Measurements from ENCODE around the gene RASA2. TPM values are rescaled to one million over a fixed set of nuclear protein-coding genes. Genes with fewer than 3 reads are reported as not detected.

The RASA2 gene
- polyA plus RNA-seq, 1 of the 3 experiments (the other 2 are of a cell fraction) = 2.4 TPM

DNA sequence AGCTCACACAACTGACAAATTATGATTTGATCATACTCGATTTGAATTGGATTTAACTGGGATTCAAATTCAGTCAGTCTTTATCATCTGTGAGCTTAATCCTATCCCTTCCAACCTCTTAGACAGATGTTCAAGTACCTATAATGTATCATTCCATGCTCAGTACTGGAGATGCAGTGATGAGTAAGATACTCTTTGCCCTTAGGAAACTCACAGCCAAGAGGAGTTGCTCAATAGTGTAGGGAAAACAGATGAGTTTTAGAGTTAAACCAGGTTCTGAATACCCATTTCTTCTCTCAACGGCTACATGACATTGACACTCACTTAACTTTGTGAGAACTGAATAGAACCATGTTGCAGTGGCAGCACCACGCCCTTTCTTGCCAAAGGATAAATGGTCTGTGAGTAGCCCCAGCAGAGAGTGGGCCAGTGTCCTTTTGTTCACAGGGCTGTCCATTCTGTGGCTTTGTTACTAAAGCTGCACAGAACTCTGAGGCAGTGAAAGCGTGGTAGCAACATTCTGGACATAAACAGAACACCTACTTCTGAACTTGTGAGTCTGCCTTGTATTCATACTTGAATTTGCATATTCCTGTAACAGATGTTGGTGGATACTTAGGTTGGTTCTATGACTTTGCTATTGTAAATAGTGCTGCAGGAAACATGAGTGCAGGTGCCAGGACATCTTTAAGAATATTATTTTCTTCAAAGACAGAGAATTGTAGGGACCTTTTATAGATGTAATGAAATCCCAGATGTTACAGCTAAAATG is 91.6 kb downstream of the RASA2 start:
- DNase-seq = no peak
- TF ChIP-seq, protein P1, sequence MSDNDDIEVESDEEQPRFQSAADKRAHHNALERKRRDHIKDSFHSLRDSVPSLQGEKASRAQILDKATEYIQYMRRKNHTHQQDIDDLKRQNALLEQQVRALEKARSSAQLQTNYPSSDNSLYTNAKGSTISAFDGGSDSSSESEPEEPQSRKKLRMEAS (IDR thresholded peaks at IDR 0.05; ENCODE audit: low read depth) = no peak
- TF ChIP-seq, protein P2, sequence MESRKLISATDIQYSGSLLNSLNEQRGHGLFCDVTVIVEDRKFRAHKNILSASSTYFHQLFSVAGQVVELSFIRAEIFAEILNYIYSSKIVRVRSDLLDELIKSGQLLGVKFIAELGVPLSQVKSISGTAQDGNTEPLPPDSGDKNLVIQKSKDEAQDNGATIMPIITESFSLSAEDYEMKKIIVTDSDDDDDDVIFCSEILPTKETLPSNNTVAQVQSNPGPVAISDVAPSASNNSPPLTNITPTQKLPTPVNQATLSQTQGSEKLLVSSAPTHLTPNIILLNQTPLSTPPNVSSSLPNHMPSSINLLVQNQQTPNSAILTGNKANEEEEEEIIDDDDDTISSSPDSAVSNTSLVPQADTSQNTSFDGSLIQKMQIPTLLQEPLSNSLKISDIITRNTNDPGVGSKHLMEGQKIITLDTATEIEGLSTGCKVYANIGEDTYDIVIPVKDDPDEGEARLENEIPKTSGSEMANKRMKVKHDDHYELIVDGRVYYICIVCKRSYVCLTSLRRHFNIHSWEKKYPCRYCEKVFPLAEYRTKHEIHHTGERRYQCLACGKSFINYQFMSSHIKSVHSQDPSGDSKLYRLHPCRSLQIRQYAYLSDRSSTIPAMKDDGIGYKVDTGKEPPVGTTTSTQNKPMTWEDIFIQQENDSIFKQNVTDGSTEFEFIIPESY (IDR thresholded peaks at IDR 0.05; ENCODE audit: borderline replicate concordance, low read depth) = no peak
- TF ChIP-seq, protein P3, sequence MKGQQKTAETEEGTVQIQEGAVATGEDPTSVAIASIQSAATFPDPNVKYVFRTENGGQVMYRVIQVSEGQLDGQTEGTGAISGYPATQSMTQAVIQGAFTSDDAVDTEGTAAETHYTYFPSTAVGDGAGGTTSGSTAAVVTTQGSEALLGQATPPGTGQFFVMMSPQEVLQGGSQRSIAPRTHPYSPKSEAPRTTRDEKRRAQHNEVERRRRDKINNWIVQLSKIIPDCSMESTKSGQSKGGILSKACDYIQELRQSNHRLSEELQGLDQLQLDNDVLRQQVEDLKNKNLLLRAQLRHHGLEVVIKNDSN (IDR thresholded peaks at IDR 0.05; ENCODE audit: borderline replicate concordance, low read depth) = no peak
- TF ChIP-seq YY1 (IDR thresholded peaks at IDR 0.05; ENCODE audit: low read depth) (no peak), TAF1 (IDR thresholded peaks at IDR 0.05; ENCODE audit: borderline replicate concordance, low read depth, low read length) (no peak), RXRA (IDR thresholded peaks at IDR 0.05; ENCODE audit: borderline replicate concordance, low read depth) (no peak), EZH2phosphoT487 (IDR thresholded peaks at IDR 0.05; ENCODE audit: borderline replicate concordance, low read depth) (no peak), MXI1 (IDR thresholded peaks at IDR 0.05; ENCODE audit: low read depth, low read length) (no peak), RFX5 (IDR thresholded peaks at IDR 0.05; ENCODE audit: low read length) (no peak), NRF1 (IDR thresholded peaks at IDR 0.05; ENCODE audit: low read depth, low read length) (no peak)
- TF ChIP-seq, protein P4, sequence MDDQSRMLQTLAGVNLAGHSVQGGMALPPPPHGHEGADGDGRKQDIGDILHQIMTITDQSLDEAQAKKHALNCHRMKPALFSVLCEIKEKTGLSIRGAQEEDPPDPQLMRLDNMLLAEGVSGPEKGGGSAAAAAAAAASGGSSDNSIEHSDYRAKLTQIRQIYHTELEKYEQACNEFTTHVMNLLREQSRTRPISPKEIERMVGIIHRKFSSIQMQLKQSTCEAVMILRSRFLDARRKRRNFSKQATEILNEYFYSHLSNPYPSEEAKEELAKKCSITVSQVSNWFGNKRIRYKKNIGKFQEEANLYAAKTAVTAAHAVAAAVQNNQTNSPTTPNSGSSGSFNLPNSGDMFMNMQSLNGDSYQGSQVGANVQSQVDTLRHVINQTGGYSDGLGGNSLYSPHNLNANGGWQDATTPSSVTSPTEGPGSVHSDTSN (IDR thresholded peaks at IDR 0.05) = no peak
- TF ChIP-seq, protein P5, sequence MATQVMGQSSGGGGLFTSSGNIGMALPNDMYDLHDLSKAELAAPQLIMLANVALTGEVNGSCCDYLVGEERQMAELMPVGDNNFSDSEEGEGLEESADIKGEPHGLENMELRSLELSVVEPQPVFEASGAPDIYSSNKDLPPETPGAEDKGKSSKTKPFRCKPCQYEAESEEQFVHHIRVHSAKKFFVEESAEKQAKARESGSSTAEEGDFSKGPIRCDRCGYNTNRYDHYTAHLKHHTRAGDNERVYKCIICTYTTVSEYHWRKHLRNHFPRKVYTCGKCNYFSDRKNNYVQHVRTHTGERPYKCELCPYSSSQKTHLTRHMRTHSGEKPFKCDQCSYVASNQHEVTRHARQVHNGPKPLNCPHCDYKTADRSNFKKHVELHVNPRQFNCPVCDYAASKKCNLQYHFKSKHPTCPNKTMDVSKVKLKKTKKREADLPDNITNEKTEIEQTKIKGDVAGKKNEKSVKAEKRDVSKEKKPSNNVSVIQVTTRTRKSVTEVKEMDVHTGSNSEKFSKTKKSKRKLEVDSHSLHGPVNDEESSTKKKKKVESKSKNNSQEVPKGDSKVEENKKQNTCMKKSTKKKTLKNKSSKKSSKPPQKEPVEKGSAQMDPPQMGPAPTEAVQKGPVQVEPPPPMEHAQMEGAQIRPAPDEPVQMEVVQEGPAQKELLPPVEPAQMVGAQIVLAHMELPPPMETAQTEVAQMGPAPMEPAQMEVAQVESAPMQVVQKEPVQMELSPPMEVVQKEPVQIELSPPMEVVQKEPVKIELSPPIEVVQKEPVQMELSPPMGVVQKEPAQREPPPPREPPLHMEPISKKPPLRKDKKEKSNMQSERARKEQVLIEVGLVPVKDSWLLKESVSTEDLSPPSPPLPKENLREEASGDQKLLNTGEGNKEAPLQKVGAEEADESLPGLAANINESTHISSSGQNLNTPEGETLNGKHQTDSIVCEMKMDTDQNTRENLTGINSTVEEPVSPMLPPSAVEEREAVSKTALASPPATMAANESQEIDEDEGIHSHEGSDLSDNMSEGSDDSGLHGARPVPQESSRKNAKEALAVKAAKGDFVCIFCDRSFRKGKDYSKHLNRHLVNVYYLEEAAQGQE (IDR thresholded peaks at IDR 0.05; ENCODE audit: low read depth, low read length) = no peak
- TF ChIP-seq, protein P6, sequence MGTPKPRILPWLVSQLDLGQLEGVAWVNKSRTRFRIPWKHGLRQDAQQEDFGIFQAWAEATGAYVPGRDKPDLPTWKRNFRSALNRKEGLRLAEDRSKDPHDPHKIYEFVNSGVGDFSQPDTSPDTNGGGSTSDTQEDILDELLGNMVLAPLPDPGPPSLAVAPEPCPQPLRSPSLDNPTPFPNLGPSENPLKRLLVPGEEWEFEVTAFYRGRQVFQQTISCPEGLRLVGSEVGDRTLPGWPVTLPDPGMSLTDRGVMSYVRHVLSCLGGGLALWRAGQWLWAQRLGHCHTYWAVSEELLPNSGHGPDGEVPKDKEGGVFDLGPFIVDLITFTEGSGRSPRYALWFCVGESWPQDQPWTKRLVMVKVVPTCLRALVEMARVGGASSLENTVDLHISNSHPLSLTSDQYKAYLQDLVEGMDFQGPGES (IDR thresholded peaks at IDR 0.05; ENCODE audit: low read depth, low read length) = no peak
- TF ChIP-seq, protein P7, sequence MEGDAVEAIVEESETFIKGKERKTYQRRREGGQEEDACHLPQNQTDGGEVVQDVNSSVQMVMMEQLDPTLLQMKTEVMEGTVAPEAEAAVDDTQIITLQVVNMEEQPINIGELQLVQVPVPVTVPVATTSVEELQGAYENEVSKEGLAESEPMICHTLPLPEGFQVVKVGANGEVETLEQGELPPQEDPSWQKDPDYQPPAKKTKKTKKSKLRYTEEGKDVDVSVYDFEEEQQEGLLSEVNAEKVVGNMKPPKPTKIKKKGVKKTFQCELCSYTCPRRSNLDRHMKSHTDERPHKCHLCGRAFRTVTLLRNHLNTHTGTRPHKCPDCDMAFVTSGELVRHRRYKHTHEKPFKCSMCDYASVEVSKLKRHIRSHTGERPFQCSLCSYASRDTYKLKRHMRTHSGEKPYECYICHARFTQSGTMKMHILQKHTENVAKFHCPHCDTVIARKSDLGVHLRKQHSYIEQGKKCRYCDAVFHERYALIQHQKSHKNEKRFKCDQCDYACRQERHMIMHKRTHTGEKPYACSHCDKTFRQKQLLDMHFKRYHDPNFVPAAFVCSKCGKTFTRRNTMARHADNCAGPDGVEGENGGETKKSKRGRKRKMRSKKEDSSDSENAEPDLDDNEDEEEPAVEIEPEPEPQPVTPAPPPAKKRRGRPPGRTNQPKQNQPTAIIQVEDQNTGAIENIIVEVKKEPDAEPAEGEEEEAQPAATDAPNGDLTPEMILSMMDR (IDR thresholded peaks at IDR 0.05) = no peak

More for the DNA sequence above, 91.6 kb downstream of the RASA2 start:
- H3K9me3 ChIP-seq = no peaks in the 10 kb centered on the region; the same call in 1 of the 2 replicates
- H3K4me2 ChIP-seq = no peak overlapping the region
- no peak overlapping the region for H3K27ac ChIP-seq (ENCODE audit: low read depth in 2 of 2, low read length in 1 of 2)
- POLR2A ChIA-PET = no interaction called here
- H3K79me2 ChIP-seq (ENCODE audit: insufficient read depth) = no peaks in the 10 kb centered on the region
- no peaks in the 10 kb centered on the region for H4K20me1 ChIP-seq (ENCODE audit: insufficient read depth)
- peaks cover 52 to 56% of the 10 kb centered on the region in 2 experiments for H3K36me3 ChIP-seq (replicated peaks in 1 of 2; ENCODE audit: control insufficient read depth in 1 of 2, insufficient read depth in 2 of 2, low read length in 1 of 2)
- 82% methylated on average over 4 of the region's 4 CpGs for WGBS (ENCODE audit: low lambda C conversion rate)
- H3K27me3 ChIP-seq (ENCODE audit: insufficient read depth) = no peaks in the 10 kb centered on the region
- CTCF ChIA-PET = interaction anchor here (1.0 to 2.3 kb wide), 4 partner anchors 11 to 267 kb away, joined by 3 to 16 read pairs (median 3); partner anchors contain the start of gene RNF7
- H3K9me2 ChIP-seq = no peaks in the 10 kb centered on the region
- no peak overlapping the region for H2AFZ ChIP-seq (ENCODE audit: low read depth)
- H3K4me1 ChIP-seq (ENCODE audit: control insufficient read depth in 1 of 2, insufficient read depth in 2 of 2, low read depth in 1 of 2, low read length in 1 of 2) = no peaks in the 10 kb centered on the region
- H3K4me3 ChIP-seq (ENCODE audit: low read depth in 2 of 2, low read length in 1 of 2) = no peak overlapping the region
- peaks cover 6% of the 10 kb centered on the region for H3F3A ChIP-seq (replicated peaks; ENCODE audit: insufficient read depth)
- H3K9ac ChIP-seq = no peak overlapping the region
